Heart left ventricle (tissue), 13 donors: ENCODE data around the gene OR7A17.

ENCODE experiments used
- POLR2A ChIP-seq, 2 donors: fragments of 450-650 bp; IDR thresholded peaks; one replicate each; pipeline ENCODE4 v1.6.1; 2017; ENCODE audit warnings: antibody characterized with exemption in 2 of 2, mild to moderate bottlenecking in 2 of 2, moderate library complexity in 2 of 2
- TF ChIP-seq, protein P1 (sequence below), 12 donors: fragments of 200-600 bp; sonication (generic) in 4 of 12; IDR thresholded peaks; one replicate each; pipeline versions ENCODE4 v1.5.0 to v1.8.0; 2018 to 2022; ENCODE audit warnings: antibody characterized with exemption in 12 of 12, mild to moderate bottlenecking in 5 of 12
- donor health status: ischemic (EF 13 %, LVEDD 7.1; RV severe dilation, severe dysfunction).
- donor health status: DM: no; HTN: yes; CAD: no.
- donor health status: DM: no; HTN: no; CAD: no.
- donor health status: ischemic (EF 25% LVEDD 6.9; RV normal size, moderate dysfunction).
- donor health status: ischemic (EF 25% LVEDD 5.7; RV mildly dilated, moderate dysfunction).
- donor health status: ischemic (EF 35%, LVEDD 5.7; RV mildly dilated, moderate dysfunction).
- donor health status: nonischemic (EF 11% LVEDD 7.7; RV severe dilation, severe dysfunction).
- donor health status: DM: yes; HTN: yes; CAD: no.
- donor health status: PGD.
- donor health status: ischemic (EF 29% LVEDD 5.4; RV normal size, mild dysfunction).
- donor health status: nonischemic (EF 23%, LVEDD 6.1; RV moderate dilation, normal function).

DNA sequence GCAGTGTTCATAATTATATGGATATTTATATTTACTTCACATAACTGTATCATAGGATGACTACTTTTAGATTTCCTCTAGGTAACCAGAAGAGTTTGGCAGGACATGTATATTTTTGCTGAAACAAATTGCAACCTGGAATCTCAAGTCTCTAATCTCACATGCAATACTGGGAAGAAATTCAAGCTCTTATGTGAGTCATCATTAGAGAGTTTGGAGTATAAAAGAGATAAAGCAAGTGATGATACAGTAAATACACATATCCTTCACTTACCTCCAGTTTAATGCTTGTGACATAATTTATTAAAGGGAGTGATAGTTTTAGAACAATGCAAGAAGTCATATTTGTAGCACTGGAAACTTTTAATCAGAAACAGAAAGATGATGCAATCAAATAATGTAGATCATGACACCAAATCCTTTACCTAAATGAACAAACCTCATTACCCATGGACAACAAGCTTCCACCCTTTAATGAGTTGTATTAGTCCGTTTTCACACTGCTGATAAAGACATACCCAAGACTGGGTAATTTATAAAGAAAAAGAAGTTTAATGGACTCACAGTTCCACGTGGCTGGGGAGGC is 15.8 kb upstream of the OR7A17 start:
- TF ChIP-seq, protein P1, sequence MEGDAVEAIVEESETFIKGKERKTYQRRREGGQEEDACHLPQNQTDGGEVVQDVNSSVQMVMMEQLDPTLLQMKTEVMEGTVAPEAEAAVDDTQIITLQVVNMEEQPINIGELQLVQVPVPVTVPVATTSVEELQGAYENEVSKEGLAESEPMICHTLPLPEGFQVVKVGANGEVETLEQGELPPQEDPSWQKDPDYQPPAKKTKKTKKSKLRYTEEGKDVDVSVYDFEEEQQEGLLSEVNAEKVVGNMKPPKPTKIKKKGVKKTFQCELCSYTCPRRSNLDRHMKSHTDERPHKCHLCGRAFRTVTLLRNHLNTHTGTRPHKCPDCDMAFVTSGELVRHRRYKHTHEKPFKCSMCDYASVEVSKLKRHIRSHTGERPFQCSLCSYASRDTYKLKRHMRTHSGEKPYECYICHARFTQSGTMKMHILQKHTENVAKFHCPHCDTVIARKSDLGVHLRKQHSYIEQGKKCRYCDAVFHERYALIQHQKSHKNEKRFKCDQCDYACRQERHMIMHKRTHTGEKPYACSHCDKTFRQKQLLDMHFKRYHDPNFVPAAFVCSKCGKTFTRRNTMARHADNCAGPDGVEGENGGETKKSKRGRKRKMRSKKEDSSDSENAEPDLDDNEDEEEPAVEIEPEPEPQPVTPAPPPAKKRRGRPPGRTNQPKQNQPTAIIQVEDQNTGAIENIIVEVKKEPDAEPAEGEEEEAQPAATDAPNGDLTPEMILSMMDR (IDR thresholded peaks at IDR 0.05) = no peak
- no peak for TF ChIP-seq POLR2A (IDR thresholded peaks at IDR 0.05)
